Suppressor macrophage treated with lipopolysaccharide for 1 hour (primary cell): ENCODE data around the gene RIOX2.
"Not testable (repeated sequence)": the region's sequence is repeated elsewhere in the genome, so short reads cannot be mapped to it uniquely, and the experiment has no call there.

ENCODE experiments used
- DNase-seq, 3 donors: peaks; one replicate each; pipeline ENCODE4 v3.0.0-alpha.2; 2020 to 2022

Gene RIOX2

DNA sequence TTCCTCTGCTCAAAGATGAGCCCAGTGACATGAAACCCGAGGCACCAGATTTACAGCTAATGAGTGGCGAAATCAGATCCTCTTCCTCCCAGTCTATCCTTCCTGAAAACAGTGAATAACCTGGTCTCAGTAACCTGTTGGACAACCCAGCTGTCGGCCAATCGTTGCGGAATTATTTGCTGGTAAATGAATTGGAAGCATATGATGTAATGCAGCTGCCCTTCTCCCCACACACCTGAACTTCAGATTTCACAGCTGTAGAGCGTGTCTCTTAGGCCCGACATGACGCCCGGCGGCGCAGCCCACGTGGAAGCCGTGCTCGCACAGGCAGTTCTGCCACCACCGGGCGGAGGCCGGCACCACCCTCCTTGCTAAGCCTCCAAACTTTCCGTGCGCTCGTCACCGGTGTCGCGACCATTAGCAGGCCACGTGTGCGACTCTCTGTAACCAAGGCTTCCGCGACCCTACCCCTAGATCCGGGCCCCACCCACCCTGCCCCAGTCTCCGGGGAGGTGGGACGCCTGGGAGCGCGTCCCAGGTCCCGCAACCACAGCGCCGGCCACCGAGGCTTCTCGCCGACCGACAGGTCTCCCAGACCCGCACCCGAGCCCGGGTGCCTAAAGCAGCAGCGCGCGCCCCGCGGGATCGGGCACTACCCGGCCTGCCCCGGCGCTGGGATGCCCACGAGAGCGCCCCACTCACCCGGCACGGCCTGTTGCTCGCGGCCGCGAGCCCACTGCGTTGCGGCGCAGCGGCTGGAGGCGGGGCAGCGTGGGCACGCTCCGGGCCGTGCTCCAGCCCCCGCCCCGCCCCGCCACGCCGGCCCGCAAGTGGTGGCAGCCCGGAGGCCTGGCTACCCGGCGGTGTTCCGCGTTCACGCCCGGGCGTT is at the start of gene RIOX2:
RIOX2 (minus strand) TSS at position 753 of the 889 bp plus-strand sequence. CDS start 4,838 bp downstream, outside the sequence.
- peak; percentile 67 to 86 (median 77) for DNase-seq

DNA sequence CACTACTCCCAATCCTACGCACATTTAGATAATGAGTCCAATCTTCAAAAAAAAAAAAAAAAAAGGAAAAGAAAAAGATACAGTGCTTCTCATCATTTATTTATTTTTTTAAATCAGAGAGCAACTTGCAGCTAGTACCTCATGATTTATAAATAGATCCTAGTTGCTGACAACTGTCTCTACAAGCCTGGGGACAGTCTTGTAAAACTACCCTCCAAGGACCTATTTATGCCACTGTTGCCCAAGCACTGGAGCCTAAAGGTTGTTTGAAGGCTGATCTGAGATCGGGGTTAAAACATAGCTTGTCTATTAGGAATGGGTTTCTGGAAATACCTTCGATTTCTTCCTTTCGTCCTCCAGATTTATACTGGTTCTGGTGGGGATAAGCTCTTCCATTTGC is 48.2 kb upstream of the RIOX2 start:
- DNase-seq, result no peak

DNA sequence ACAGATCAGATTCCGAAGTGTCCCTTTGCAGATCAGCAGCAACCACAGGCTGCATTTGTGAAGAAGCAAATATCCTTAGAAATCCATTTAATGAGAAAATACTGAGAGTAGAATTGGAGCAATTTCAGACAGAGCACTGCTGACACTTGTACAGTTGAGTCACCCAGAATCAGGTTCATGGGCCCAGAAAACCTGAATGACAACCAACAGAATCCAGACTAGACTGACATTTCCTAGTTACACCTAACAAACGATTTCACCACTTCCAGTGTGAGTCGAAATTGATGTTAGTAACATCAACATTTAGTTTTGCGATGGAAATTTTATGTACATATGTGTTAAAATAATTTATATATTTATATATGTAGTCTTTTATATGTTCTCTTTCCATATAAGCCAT is 46.1 kb upstream of the RIOX2 start:
- no peak for DNase-seq

DNA sequence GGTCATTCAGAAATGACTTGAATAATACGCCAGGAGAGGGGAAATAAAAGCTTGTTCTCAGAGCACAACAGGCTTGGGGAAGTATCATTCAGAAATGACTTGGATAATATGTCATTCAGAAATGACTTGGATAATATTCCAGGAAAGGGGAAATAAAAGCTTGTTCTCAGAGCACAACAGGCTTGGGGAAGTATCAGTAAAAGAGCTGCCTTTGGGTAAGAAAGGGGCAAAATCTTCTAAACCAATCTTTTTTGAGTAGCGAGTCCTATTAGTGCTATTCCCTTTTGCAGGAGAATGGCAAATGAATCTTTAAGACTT is 42.0 kb upstream of the RIOX2 start:
- peak; percentile 5 to 61 (median 37) for DNase-seq

DNA sequence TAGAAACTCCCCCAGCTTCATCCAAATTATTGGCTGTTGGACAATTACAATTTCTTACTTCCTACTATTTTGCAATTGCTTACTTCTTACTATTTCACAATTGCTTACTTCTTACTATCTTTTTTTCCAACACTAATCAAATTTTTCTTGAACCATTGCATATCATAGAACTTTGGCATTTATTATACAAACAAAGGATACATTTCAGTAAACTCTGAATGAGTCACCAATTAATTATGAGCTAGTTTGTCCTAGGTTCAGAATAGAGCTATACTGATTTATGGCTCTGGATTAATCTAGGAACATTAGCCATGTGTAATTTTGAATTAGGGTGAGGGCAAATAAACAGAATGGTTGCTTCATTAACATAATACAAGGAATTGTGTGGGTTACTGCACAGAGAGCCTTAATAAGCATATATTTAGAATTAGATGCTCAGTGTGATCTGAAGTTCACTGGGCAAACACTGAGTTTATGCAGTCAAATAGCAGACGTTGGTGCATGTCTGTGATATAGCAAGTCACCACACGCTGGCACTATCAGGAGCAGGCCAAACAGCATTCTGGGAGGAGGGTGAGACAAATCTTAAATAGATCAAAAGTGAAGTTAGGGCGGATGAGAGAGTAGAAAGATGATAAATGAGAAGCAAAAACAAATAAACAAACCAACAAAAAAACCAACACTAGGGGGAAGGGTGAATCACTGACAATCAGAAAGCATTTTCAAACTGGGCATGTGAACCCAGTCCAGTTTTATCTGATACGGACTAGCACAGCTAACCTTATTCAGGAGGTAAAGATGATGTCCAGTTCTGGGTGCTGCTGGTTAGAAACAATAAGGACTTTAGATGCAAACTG is 41.4 kb upstream of the RIOX2 start:
- peak in 2 of 3 donors; percentile 33 to 36 for DNase-seq

DNA sequence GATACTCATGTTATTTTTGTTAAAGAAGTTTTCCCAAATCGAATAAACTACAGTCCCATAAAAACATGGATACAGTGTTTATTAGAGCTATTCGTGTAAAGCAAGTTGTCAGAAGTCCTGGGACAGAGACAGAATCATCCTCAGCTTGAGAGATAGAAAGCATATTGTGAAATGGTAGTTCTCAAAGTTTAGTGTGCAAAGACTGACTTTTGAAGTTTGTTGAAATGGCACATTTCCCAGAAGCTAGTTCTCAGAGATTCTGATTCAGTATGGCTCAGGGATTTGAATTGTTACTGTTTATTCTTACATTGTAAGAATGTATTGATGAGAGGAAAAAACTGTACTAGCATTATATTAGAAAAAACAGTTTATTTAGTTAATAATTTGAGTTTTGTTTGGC is 40.7 kb upstream of the RIOX2 start:
- DNase-seq, result peak in 2 of 3 donors; percentile 17 to 34

DNA sequence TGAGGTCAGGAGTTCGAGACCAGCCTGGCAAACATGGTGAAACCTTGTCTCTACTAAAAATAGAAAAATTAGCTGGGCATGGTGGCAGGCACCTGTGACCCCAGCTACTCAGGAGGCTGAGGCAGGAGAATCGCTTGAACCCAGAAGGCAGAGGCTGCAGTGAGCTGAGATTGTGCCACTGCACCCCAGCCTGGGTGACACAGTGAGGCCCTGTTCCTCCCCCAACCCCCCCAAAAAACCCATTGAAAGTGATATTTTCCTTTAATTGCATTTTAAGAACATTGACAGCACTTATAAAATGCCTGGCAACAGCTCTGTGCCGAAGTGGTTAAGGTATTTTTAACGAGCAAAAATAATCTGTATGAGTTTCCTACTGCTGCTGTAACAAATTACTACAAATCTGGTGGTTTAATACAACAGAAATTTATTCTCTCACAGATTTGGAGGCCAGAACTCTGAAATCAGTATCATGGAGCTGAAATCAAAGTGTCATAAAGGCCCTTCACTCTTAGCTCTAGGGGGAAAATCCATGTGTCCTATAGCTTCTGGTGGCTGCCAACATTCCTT is 38.7 kb upstream of the RIOX2 start:
- DNase-seq, result not testable (repeated sequence)

DNA sequence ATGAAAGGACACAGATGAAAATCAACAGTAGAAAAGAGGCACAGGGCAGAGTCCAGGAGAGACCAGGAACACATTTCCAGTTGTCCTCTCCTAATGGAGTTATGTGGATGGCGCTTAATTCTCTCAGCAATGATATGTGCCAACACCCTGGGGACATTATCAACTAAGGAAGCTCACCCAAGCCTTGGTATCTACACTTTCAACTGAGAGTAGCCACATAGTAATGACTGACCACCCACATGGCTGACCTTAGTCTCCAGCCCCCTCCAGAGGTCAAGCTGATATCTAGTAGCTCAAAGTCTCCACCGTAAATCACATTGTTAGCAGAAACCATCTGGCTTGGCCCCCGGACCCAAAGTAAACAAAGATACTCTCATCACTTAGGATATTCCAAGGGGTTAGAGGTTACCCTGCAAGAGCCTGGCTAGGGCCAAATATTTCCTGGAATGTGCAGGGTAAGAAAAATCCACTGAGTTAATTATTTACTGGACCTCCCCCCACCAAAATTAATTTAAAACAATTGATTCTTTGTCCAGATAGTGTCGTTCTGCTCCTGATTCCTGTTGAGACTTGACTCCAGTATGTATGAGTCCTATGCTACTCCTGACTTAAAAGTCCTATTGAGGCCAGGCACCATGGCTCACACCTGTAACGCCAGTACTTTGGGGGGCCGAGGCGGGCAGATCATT is 38.1 kb upstream of the RIOX2 start:
- DNase-seq, result no peak

DNA sequence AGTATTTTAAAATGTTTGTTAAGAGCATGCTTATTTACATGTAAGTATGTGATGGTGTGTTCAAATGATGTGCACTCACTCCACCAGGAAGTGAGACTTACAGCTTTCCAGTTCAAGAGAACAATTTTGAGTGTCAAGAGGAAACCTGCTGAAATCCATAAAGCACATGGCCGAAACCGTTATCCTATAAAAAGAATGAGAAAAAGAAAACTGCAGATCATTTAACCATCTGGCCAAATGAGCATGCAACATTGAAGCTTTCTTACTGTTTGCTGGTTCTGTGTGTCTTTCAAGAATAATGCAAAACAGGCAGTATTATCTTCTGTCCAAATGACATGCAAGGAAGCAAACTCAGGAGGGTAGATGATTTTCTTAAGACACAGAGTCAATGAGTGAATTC is 36.6 kb upstream of the RIOX2 start:
- DNase-seq, result no peak

DNA sequence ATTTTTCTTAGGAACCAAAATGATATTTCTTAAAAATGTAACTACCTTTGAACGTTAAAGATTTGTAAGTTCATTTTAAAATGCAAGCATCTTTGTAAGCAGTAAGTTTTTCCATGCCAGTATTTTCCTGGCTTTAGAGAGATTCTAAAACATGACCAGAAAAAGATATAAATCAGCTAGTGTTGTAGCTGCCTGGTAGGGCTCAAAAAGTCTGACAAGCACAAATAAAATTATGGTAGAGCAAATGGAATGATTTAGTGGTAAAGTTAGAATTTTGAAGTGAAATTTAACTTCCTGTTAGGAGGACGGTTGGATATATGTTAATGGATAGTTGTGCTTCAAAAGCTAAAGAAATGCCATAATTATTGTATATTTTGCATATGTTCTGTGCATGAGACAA is 33.2 kb upstream of the RIOX2 start:
- no peak for DNase-seq

DNA sequence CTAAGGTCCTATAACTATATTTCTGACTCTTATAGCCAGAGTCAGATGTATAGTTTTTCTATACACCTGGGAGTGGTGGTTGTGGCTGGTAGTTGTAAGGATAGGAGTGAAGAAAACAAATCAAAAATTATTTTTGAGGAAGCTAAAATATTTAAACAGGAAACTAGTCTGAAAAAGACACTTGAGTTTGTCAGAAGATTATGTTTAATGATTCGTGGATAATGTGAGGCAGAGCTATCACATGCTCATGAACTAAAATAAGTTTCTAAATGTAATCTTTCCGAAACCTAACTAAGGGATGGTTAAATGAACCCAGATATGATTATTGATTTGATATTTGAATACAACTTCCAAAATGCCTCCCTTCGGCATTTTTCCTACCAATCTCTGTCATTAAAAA is 32.5 kb upstream of the RIOX2 start:
- no peak for DNase-seq

DNA sequence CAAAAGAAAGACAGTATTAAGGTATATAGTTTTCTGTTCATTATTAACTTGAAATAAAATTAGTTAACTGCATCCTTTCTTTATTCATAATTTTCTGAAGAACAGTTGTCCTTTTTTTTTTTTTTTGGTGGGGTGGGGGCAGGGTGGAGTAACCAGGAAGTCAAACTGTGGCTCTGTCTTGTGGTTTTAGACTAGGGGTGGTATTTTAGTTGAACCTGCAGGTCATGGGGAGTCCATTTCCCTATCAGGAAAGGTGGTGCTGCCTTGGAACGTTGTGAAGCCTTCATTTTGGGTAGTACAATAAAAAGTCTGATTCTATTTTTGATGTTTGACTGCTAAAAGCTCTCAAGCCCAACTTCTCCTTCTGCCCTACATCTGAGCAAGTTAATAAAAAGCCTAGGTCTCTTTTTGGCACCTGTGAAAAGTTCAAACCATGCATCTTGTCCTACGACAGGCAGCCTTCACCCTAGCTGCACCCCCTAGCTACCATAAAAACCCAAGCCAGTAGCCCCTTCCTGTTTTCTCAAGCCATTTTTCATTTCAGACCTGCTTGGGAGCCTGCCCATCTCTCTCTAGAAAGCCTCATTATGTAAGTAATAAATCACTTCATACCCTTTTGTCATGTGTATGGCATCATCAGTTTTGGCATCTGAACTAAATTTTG is 31.2 kb upstream of the RIOX2 start:
- no peak for DNase-seq

DNA sequence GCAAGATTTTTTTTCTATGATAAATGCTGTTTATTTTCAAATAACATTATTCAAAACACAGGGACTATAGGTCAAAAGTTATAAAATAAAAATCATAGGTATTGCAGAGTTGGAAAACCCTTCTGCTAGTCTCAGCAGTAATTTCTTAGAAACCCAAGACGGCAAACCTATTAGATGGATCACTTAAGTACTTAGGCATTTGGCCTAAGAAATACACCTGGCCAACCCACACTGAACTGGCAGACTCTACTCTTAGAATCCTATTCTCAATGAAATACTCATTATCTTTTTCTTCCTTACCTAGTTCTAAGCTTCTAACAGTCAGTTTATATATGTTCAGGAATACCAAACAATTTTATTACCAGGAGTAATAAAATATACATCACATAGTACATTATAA is 30.5 kb upstream of the RIOX2 start:
- no peak for DNase-seq

DNA sequence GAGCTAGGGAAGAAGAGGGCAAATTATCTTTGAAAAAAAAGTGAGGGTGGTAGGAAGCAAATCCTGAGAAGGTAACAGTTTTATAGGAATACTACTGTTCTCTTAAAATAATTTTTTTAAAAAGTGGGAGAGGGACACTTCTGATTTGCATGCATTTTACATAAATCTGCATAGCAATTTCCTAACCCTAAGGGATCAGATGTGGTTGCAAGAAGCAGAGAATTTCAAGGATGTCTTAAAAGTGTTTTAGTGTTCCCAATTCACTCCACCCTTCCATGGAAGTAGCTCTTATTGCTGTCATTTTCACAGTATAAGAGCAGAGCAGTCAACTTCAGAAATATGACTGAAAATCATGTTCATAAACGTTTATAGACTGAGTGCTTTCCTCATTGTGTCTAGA is 27.8 kb upstream of the RIOX2 start:
- DNase-seq, result no peak

DNA sequence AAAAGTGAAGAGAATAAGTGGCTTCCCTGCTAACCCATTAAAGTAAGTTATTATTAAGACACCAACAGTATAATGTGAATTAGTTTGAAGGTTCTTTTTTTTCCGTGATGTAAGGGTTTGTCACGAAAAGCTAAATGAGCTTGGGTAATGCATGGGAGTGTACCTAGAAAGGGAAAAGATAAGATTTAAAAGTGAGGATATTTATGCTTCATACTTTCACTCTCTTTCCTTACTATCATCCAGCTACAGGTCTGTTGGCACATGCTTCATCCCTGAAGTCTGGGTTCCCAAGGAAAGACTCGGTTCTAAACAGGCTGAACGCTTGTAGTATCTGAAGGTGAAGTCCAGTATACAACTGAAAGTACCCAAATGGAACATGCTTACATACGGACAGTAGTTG is 26.9 kb upstream of the RIOX2 start:
- DNase-seq, result no peak

DNA sequence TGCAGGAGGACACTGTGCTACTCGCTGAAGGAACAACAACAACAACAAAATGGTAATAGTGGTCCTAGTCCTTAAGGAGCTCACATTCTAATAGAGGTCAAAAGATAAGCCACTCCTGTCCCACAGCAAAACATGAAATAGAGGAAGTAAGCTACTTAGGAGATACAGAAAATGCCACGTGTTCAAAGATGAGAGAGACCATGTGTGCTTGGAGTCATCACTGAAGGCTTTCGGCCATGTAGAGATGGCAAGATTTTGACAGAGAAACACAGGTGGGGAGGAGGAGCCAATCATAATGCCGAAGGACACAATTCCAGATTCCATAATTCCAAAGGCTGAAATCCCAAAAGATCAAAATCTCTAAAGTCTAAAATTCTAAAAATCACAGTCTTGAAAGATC is 24.8 kb upstream of the RIOX2 start:
- DNase-seq, result no peak

DNA sequence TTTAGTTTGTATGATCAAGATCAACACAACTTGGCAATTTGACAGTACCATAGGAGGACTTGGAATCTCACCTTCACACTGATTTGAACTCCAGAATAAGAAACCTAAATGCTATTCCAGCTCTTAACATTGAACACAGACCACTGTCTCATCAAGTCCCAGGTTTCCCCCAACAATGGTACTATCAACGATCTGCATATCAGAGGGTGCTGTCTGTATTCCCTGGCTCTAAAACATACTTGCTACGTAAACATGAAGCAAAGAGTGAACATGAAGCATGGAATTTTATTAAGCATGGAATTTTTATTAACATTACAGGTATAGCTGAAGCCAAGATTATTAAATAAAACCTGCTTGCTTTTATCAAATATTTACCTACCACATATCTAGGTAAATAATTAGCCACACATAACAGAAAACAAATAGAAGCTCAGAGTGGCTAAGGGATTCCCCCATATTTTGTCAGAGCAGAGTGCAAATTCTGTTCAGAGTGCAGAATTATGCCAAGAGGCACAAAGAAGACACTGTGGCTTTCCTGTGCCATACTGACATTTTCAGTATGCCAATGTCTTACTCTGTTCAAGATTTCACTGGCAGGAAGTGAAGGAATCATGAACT is 22.2 kb upstream of the RIOX2 start:
- DNase-seq, result no peak

DNA sequence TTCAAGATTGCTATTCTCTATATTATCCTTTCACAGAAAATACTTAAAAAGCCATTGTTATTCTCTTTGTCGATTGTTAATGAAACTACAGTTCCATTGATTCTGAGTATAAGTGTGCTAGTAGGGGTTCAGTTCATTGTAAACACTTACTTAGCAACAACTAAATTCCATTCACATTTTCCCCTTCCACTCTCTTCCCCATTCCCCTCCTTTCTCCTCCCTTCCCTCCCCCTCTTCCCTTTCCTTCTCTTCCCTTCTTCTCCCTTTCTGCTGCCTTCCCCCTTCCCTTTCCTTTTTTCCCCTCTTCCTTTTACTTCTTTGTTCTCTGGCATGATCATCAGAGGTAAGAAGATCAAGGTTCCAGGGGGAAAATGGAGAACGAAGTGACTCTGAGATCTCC is 21.3 kb upstream of the RIOX2 start:
- DNase-seq, result no peak

DNA sequence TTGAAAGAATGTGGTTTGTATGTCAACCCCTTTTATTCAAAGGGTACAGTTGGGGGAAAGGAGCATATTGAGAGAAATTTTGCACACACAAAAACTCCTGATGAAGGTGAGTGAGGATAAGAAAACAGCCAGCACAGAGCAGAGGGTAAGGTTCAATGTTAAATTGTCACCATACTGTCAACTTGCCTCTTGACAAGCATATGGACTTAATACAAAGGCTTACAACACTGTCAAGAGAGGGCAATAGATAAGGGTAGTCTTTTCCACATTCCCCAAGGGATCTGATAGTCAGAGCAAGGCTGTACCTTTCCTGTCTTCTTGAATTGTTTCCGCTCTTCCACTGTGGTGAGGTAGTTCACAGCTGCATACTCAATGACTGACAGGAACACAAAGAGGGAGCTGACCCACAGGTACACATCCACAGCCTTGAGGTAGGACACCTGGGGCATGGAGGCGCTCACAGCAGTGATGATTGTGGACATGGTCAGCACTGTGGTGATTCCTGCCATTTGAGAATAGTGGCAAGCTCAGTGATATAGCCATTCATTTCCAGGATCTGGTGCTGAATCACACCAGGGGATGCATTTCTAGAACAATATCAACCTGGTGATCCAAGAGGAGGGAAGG is 20.4 kb upstream of the RIOX2 start:
- no peak for DNase-seq

DNA sequence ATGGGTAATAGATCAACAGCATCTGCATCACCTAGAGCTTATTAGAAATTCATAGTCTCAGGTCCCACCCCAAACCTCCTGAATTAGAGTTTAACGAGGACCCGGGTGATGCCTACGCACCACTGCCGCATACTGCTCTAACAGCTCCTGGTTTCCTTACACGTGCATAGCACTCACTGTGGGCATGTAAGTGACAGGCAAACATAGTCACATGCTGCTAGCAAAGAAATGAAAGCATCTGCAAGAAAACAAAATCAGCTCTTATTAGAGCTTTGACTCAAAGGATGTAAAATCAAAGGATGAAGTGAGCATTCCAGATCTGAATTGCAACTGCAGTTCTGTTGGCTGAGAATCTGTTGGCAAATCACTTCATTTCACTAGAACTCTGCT is 19.1 kb upstream of the RIOX2 start:
- DNase-seq, result no peak

DNA sequence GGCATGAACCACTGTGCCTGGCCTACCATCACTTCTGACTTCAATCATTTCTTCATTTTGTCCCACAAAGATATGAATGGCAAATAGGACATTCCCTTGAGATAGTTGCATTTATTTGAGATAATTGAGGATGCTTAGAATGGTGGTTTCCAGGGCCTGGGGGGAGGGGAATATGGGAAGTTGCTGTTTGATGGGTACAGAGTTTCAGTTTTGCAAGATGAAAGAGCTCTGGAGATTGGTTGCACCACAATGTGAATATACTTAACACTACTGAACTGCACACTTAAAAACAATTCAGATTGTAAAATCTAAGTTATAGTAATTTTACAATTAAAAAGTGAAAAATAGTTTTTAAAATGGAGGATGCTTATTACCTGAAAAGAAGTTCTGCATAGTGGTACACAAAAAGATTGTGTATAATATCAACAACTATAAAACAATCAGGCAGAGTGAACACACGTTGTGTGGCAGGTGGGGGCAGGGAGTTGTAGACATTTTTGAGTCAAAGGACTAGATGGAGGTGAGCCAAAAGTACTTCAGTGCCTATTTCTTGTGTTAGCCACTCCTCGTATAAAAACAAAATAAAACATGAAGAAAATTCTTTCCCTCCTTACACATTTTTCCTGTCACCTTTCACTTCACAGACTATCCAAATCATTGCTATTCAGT is 18.5 kb upstream of the RIOX2 start:
- DNase-seq, result peak in 2 of 3 donors; percentile 27 to 42
